ENCODE data around the gene NSG2.

DNA sequence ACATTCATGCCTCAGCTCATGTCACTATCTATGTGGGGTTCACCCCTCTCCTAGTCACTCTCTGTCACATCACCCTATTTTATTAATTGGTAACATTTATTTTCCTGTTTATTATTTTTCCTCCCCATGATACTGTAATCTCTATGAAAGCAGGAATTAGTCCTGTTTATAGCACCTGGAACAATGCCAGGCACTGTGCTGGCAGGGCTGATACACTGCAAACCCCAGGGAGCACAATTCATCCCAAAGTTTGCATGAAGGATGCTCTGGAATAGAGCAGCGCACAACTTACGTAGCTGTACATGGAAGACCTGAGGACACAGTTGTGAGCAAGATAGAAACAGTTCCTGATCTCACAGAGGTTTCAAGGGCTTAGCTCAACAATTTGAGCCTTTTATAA lies 103.2 kb downstream of the NSG2 start:
- TF ChIP-seq, protein P1, sequence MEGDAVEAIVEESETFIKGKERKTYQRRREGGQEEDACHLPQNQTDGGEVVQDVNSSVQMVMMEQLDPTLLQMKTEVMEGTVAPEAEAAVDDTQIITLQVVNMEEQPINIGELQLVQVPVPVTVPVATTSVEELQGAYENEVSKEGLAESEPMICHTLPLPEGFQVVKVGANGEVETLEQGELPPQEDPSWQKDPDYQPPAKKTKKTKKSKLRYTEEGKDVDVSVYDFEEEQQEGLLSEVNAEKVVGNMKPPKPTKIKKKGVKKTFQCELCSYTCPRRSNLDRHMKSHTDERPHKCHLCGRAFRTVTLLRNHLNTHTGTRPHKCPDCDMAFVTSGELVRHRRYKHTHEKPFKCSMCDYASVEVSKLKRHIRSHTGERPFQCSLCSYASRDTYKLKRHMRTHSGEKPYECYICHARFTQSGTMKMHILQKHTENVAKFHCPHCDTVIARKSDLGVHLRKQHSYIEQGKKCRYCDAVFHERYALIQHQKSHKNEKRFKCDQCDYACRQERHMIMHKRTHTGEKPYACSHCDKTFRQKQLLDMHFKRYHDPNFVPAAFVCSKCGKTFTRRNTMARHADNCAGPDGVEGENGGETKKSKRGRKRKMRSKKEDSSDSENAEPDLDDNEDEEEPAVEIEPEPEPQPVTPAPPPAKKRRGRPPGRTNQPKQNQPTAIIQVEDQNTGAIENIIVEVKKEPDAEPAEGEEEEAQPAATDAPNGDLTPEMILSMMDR (IDR thresholded peaks at IDR 0.05): no peak
- TF ChIP-seq POLR2A (IDR thresholded peaks at IDR 0.05): no peak

Measured in testis (tissue), 2 donors.